DOHH2 (cell line): ENCODE data around the gene FRMPD1.

Experiments used
- H3F3A ChIP-seq: fragments of 200-600 bp; sonication (generic), shearing (Covaris generic); 2 replicates; pipeline ENCODE4 v1.6.0; 2016; ENCODE audit warnings: antibody characterized with exemption, mild to moderate bottlenecking; ENCODE audit not compliant: control insufficient read depth, insufficient read depth
- H3K27ac ChIP-seq: fragments of 200-600 bp; sonication (generic); 2 replicates; pipeline ENCODE4 v1.5.1; 2014; ENCODE audit warnings: low read depth, mild to moderate bottlenecking, low read length, moderate library complexity
- H3K27me3 ChIP-seq: fragments of 200-600 bp; sonication (generic); 2 replicates; pipeline ENCODE4 v1.6.1; 2014; ENCODE audit warnings: mild to moderate bottlenecking, low read length, mixed read lengths; ENCODE audit not compliant: control insufficient read depth
- H3K36me3 ChIP-seq: fragments of 200-600 bp; sonication (generic); 2 replicates; pipeline ENCODE4 v1.6.1; 2014; ENCODE audit warnings: mild to moderate bottlenecking, low read length, moderate library complexity, mixed read lengths; ENCODE audit not compliant: control insufficient read depth
- H3K4me1 ChIP-seq: fragments of 200-600 bp; sonication (generic); 2 replicates; pipeline ENCODE4 v1.6.1; 2014; ENCODE audit warnings: mild to moderate bottlenecking, low read length, mixed read lengths; ENCODE audit not compliant: control insufficient read depth
- H3K4me2 ChIP-seq: fragments of 200-600 bp; sonication (generic); 2 replicates; pipeline ENCODE4 v1.6.0; 2014; ENCODE audit warnings: mild to moderate bottlenecking, low read length, moderate library complexity
- H3K4me3 ChIP-seq: fragments of 200-600 bp; sonication (generic); 2 replicates; pipeline ENCODE4 v1.5.1; 2014; ENCODE audit warnings: mild to moderate bottlenecking, low read length, mixed read lengths
- H3K79me2 ChIP-seq: fragments of 200-600 bp; sonication (generic); 2 replicates; pipeline ENCODE4 v1.6.1; 2014; ENCODE audit warnings: mild to moderate bottlenecking, low read length, mixed read lengths; ENCODE audit not compliant: control insufficient read depth
- H3K9me2 ChIP-seq: fragments of 200-600 bp; sonication (generic); replicated peaks from 2 replicates; pipeline ENCODE4 v1.6.1; 2014; ENCODE audit warnings: mild to moderate bottlenecking, low read length, mixed read lengths; ENCODE audit not compliant: control insufficient read depth
- H3K9me3 ChIP-seq: fragments of 200-600 bp; sonication (generic); 2 replicates; pipeline ENCODE4 v1.6.1; 2014; ENCODE audit warnings: antibody characterized with exemption, low read length, mixed read lengths; ENCODE audit not compliant: control insufficient read depth, insufficient read depth
- H4K20me1 ChIP-seq: fragments of 200-600 bp; sonication (generic); 2 replicates; pipeline ENCODE4 v1.6.0; 2014; ENCODE audit warnings: low read depth, mild to moderate bottlenecking, antibody characterized with exemption, low read length, moderate library complexity; ENCODE audit not compliant: control insufficient read depth, insufficient read depth
- EZH2phosphoT487 ChIP-seq: fragments of 200-600 bp; sonication (generic); IDR thresholded peaks from 2 replicates; pipeline ENCODE4 v1.6.1; 2017; ENCODE audit warnings: borderline replicate concordance, mild to moderate bottlenecking, antibody characterized with exemption, low read length, moderate library complexity, mixed read lengths
- TF ChIP-seq, protein P1 (sequence below): fragments of 200-600 bp; sonication (generic); IDR thresholded peaks from one replicate; pipeline ENCODE4 v1.5.1; 2014; ENCODE audit warnings: antibody characterized with exemption, mild to moderate bottlenecking, low read depth, low read length; ENCODE audit not compliant: poor library complexity, severe bottlenecking

FRMPD1 gene

DNA sequence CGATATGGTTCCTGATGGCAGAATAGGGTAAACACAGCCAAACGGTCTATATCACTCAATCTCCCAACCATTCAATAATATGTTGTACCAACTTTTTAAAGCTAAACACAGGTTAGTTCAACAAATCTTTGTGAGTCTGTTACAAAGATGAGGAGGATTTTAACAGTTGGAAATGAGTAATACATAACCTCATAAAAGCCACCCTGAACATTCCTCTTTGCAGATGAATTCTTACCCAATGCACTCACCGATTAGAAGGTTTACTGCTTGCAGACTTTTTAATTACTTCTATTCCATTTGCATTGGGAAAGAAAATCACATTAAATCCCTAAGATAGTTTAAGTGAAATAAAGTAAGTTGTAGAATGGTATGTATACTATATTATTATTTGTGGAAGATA is 79.5 kb downstream of the FRMPD1 start:
- Histone ChIP-seq H3K36me3 (no peaks in the 10 kb centered on the region), H3K4me2 (no peak overlapping the region), H3K9me2 (no peaks in the 10 kb centered on the region), H3K79me2 (no peaks in the 10 kb centered on the region), H3K4me3 (no peak overlapping the region), H3K4me1 (no peaks in the 10 kb centered on the region), H4K20me1 (no peaks in the 10 kb centered on the region), H3K27ac (no peak overlapping the region), H3K9me3 (no peaks in the 10 kb centered on the region), H3K27me3 (peaks cover 20% of the 10 kb centered on the region), H3F3A (no peaks in the 10 kb centered on the region)
- TF ChIP-seq EZH2phosphoT487, result no peak
- TF ChIP-seq, protein P1, sequence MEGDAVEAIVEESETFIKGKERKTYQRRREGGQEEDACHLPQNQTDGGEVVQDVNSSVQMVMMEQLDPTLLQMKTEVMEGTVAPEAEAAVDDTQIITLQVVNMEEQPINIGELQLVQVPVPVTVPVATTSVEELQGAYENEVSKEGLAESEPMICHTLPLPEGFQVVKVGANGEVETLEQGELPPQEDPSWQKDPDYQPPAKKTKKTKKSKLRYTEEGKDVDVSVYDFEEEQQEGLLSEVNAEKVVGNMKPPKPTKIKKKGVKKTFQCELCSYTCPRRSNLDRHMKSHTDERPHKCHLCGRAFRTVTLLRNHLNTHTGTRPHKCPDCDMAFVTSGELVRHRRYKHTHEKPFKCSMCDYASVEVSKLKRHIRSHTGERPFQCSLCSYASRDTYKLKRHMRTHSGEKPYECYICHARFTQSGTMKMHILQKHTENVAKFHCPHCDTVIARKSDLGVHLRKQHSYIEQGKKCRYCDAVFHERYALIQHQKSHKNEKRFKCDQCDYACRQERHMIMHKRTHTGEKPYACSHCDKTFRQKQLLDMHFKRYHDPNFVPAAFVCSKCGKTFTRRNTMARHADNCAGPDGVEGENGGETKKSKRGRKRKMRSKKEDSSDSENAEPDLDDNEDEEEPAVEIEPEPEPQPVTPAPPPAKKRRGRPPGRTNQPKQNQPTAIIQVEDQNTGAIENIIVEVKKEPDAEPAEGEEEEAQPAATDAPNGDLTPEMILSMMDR, result no peak

DNA sequence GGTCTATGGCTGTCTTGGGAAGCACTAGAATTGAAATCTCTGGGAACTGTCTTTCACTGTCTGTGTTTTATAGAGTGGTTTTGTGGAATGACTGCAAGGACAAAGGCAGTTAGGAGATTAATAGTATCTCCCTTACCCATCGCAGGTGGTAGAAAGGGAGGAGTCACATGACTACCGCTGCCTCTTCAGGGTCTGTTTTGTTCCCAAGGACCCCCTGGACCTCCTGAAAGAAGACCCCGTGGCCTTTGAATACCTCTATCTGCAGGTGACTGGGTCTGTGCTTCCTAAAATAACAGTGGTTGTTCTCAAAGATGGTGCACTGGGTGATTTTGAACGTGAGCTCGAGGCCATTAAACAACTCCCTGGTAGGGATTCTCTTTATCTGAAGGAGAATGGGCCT is 80.1 kb downstream of the FRMPD1 start:
- Histone ChIP-seq H3K9me2 (no peaks in the 10 kb centered on the region), H3K27ac (no peak overlapping the region), H3K9me3 (no peaks in the 10 kb centered on the region), H3K4me2 (no peak overlapping the region), H3K79me2 (no peaks in the 10 kb centered on the region), H4K20me1 (no peaks in the 10 kb centered on the region), H3K36me3 (no peaks in the 10 kb centered on the region), H3F3A (no peaks in the 10 kb centered on the region), H3K4me3 (no peak overlapping the region), H3K27me3 (peaks cover 22% of the 10 kb centered on the region), H3K4me1 (no peaks in the 10 kb centered on the region)
- TF ChIP-seq EZH2phosphoT487, result no peak
- TF ChIP-seq, protein P1, result no peak

DNA sequence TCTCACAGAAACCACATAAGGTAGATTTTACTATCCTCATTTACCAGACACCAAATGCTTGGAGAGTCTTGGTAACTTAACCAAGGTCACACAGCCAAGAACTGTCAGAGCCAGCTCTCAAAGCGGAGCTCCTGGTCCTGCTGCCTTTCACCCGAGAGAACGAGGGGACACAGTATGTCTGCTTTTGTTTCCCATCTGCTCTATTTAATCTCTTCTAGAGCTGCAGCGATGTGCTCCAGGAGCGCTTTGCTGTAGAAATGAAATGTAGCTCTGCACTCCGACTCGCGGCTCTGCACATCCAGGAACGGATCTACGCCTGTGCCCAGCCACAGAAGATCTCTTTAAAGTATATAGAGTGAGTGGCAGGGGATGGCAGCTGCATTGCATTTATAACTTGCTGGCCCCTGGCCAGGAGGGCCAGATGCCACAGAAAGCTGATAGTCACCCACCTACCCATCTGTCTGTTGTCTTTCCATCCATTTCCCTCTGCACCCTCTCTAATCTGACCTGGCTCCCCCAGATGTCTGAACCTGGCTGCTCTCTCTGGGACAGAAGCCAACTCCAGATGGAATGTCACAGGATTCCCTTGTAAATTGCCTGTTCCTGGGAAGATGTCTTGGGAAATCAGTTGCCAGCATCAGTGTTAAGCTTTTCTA is 81.5 kb downstream of the FRMPD1 start:
- H3K79me2 ChIP-seq, result no peaks in the 10 kb centered on the region
- H3K9me2 ChIP-seq, result no peaks in the 10 kb centered on the region
- no peaks in the 10 kb centered on the region for H4K20me1 ChIP-seq
- no peak overlapping the region for H3K4me2 ChIP-seq
- H3K27me3 ChIP-seq, result peaks cover 26% of the 10 kb centered on the region
- no peak for TF ChIP-seq EZH2phosphoT487
- TF ChIP-seq, protein P1, result no peak
- no peaks in the 10 kb centered on the region for H3K4me1 ChIP-seq
- no peak overlapping the region for H3K4me3 ChIP-seq
- H3F3A ChIP-seq, result no peaks in the 10 kb centered on the region
- no peak overlapping the region for H3K27ac ChIP-seq
- no peaks in the 10 kb centered on the region for H3K36me3 ChIP-seq
- H3K9me3 ChIP-seq, result no peaks in the 10 kb centered on the region
